AG08396 (cell line): ENCODE data around the gene NHSL2.

ENCODE experiments used
- DNase-seq: peaks from one replicate; pipeline ENCODE4 v3.0.0; 2012; ENCODE audit warnings: low spot score, mixed read lengths

NHSL2 gene

DNA sequence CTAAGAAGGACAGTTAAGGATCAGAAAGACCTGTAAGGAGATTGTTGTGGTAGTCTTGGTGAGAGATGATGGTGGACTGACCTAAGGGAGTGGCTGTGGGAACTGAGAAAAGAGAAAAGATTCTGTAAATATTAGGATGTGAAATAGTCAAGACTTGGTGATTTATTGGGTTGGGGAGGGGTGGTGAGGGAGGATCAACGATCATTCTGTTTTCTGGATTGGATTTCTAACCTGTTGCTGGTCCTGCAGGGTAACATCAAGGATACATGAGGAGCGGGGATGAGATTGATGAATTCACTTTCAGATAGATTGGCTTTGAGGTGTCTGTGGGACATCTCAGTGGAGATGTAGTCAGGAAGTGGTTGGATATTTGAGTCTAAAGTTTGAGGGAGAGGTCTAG, 272.3 kb downstream of the NHSL2 start:
- DNase-seq: no peak

DNA sequence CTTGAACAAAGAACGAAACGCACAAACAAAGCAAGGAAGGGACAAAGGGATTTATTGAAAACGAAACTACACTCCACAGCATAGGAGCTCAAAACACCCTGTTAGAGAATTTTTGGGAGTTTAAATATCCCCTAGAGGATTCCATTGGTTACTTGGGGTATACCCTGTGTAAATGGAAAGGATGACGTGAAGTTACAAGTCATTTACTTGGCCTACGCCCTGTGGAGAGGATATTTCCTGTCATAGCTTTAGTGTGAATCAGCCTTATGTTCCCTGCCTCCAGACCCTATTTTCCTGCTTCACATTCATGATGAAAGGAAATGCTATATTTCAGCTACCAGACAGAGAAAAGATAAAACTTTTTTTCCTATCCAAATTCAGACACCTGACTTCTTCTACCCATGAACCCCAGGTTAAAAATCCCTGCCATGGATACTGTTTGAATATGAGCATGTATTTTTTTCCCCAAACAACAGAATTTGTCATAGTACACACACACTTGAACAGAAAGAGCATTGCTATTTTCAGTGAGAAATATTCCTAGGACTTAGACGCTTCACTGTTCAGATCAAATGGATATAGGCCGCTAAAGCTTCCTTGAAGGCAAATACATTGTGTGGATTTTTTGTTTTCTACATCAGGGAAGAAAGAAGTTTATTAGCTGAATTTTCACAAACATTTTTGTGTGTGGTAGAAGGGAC, 291.3 kb downstream of the NHSL2 start:
- no peak for DNase-seq
